Measurements from ENCODE around the gene TSPAN19. TPM values are rescaled to one million over a fixed set of nuclear protein-coding genes. Genes with fewer than 3 reads are reported as not detected.

The TSPAN19 gene
- total and polyA plus RNA-seq, 9 of the 15 experiments (the other 6 are each of a cell fraction or from before 2014, with no cell fraction given), result not detected

DNA sequence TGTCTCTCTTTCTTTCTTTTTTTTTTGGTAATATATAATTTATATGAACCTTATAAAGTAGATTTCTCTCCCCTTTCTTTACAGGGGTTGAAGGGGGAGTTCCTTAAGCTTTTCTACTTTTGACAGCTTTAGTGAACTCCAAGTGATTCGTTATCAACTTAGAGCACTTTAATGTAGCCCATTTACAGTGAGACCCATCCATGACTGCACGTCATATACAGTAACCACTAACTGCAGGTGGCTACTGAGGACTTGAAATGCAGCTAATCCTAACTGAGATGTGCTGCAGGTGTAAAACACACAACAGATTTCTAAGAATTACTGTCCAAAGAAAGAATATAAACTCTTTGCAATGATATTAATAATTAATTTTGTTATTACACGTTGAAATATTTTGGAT lies 656 bp upstream of the TSPAN19 start:
- Histone ChIP-seq H4K20me1 (replicated peaks; ENCODE audit: control insufficient read depth, insufficient read depth, low read length) (no peaks in the 10 kb centered on the region), H2AFZ (ENCODE audit: low read depth, low read length) (no peak overlapping the region), H3K9me1 (ENCODE audit: control insufficient read depth, insufficient read depth, low read length) (no peaks in the 10 kb centered on the region), H3K4me1 (replicated peaks in 1 of 2; ENCODE audit: control insufficient read depth in 2 of 2, insufficient read depth in 2 of 2, low read length in 2 of 2) (no peaks in the 10 kb centered on the region), H3K36me3 (ENCODE audit: control insufficient read depth, insufficient read depth, low read length) (no peaks in the 10 kb centered on the region), H3K27ac (ENCODE audit: extremely low read depth, low read depth, low read length) (no peak overlapping the region), H3K9ac (ENCODE audit: insufficient read depth in 1 of 2, low read depth in 2 of 2, low read length in 2 of 2) (no peak overlapping the region), H3K9me3 (replicated peaks; ENCODE audit: control insufficient read depth, insufficient read depth, low read depth, low read length) (peaks cover 2% of the 10 kb centered on the region; the same call in 1 of the 2 replicates), H3K4me2 (ENCODE audit: insufficient read depth, low read length) (no peak overlapping the region), H3K27me3 (ENCODE audit: control insufficient read depth in 2 of 2, insufficient read depth in 2 of 2, low read length in 2 of 2) (no peaks in the 10 kb centered on the region), H3K4me3 (no peak overlapping the region), H3K79me2 (ENCODE audit: control insufficient read depth, insufficient read depth, low read length) (no peaks in the 10 kb centered on the region)
- FAIRE-seq (no peak), ATAC-seq (no peak), DNase-seq (ENCODE audit: extremely low read depth in 1 of 4, low spot score in 3 of 4) (no peak)
- ChIA-PET CTCF (ENCODE audit: low intra/inter-chr PET ratio) (no interaction called here), POLR2A (no interaction called here)
- intact Hi-C loops (cut with micrococcal nuclease), result no loop called here
- TF ChIP-seq PHF8 (IDR thresholded peaks at IDR 0.05; ENCODE audit: borderline replicate concordance, low read length), result no peak
- TF ChIP-seq, protein P1, sequence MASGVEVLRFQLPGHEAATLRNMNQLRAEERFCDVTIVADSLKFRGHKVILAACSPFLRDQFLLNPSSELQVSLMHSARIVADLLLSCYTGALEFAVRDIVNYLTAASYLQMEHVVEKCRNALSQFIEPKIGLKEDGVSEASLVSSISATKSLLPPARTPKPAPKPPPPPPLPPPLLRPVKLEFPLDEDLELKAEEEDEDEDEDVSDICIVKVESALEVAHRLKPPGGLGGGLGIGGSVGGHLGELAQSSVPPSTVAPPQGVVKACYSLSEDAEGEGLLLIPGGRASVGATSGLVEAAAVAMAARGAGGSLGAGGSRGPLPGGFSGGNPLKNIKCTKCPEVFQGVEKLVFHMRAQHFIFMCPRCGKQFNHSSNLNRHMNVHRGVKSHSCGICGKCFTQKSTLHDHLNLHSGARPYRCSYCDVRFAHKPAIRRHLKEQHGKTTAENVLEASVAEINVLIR (CRISPR knock-in tag; IDR thresholded peaks at IDR 0.05), result no peak
- no peak for TF ChIP-seq DNMT1 (IDR thresholded peaks at IDR 0.05)
- no peak for TF ChIP-seq ZNF282 (CRISPR knock-in tag; IDR thresholded peaks at IDR 0.05)
- TF ChIP-seq FUS (optimal IDR thresholded peaks at IDR 0.05; ENCODE audit: low read depth, low read length), result no peak
- TF ChIP-seq PPARD (CRISPR knock-in tag; IDR thresholded peaks at IDR 0.05), result no peak
- no peak for TF ChIP-seq ZNF146 (CRISPR knock-in tag; IDR thresholded peaks at IDR 0.05; ENCODE audit: unreplicated experiment)
- TF ChIP-seq, protein P2, sequence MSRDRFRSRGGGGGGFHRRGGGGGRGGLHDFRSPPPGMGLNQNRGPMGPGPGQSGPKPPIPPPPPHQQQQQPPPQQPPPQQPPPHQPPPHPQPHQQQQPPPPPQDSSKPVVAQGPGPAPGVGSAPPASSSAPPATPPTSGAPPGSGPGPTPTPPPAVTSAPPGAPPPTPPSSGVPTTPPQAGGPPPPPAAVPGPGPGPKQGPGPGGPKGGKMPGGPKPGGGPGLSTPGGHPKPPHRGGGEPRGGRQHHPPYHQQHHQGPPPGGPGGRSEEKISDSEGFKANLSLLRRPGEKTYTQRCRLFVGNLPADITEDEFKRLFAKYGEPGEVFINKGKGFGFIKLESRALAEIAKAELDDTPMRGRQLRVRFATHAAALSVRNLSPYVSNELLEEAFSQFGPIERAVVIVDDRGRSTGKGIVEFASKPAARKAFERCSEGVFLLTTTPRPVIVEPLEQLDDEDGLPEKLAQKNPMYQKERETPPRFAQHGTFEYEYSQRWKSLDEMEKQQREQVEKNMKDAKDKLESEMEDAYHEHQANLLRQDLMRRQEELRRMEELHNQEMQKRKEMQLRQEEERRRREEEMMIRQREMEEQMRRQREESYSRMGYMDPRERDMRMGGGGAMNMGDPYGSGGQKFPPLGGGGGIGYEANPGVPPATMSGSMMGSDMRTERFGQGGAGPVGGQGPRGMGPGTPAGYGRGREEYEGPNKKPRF (IDR thresholded peaks at IDR 0.05; ENCODE audit: low read depth, low read length), result no peak
- TF ChIP-seq FOXJ3 (CRISPR knock-in tag; IDR thresholded peaks at IDR 0.05), result no peak
- TF ChIP-seq, protein P3, sequence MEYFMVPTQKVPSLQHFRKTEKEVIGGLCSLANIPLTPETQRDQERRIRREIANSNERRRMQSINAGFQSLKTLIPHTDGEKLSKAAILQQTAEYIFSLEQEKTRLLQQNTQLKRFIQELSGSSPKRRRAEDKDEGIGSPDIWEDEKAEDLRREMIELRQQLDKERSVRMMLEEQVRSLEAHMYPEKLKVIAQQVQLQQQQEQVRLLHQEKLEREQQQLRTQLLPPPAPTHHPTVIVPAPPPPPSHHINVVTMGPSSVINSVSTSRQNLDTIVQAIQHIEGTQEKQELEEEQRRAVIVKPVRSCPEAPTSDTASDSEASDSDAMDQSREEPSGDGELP (CRISPR knock-in tag; IDR thresholded peaks at IDR 0.05; ENCODE audit: borderline replicate concordance), result no peak
- 2% methylated on average over 3 of the region's 3 CpGs for WGBS (ENCODE audit: insufficient coverage, low coverage, missing lambda C conversion rate)
- in situ Hi-C loops (cut with MboI), result no loop called here
- no TSS peak for BruUV-seq (replicated peaks)

All from K562 (cell line).